ENCODE data around the gene ARID1B. TPM values are rescaled to one million over a fixed set of nuclear protein-coding genes. Genes with fewer than 3 reads are reported as not detected.

ARID1B gene
- total RNA-seq, 2 donors from 2014 or later: 43.9 to 44.6 TPM

DNA sequence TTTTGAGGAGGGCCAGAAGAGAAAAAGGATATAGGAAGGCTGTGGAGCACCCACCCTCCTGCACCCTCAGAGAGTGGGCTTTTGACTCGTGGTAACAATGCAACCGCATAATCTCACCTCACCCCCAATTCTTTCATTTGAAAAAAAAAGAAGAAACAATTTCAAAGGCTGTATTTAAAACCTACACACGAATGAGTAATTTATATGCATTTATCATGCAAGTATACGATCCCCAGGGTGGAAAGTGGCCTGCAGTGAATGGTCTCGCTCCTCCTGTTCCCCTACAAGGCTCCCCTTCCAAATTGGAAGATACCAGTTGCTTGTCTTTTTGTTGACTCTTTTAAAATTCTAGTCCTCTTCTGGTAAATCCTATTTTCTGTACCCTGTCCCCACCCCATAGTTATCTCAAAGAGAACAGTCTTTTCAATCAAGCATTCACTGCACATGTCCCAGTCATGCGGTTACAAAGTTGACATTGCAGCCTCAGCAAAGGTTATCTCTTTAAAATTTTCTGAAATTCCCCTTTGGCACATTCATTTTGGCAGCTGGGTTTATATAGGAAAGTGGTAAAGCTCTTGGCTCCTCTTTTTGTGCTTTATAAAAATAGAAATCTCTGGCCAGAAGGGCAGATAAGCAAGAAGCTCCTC, 110.6 kb downstream of the ARID1B start:
- Histone ChIP-seq H3K4me3 (no peak overlapping the region), H3K36me3 (no peaks in the 10 kb centered on the region), H3K27me3 (no peaks in the 10 kb centered on the region), H3K9me3 (no peaks in the 10 kb centered on the region), H3K27ac (peak overlapping the region; percentile 51 to 61), H3K4me1 (peaks cover 0 to 73% of the 10 kb centered on the region in 2 donors)
- no peak for DNase-seq (ENCODE audit: low spot score)
- TF ChIP-seq, protein P1, sequence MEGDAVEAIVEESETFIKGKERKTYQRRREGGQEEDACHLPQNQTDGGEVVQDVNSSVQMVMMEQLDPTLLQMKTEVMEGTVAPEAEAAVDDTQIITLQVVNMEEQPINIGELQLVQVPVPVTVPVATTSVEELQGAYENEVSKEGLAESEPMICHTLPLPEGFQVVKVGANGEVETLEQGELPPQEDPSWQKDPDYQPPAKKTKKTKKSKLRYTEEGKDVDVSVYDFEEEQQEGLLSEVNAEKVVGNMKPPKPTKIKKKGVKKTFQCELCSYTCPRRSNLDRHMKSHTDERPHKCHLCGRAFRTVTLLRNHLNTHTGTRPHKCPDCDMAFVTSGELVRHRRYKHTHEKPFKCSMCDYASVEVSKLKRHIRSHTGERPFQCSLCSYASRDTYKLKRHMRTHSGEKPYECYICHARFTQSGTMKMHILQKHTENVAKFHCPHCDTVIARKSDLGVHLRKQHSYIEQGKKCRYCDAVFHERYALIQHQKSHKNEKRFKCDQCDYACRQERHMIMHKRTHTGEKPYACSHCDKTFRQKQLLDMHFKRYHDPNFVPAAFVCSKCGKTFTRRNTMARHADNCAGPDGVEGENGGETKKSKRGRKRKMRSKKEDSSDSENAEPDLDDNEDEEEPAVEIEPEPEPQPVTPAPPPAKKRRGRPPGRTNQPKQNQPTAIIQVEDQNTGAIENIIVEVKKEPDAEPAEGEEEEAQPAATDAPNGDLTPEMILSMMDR (IDR thresholded peaks at IDR 0.05): no peak

DNA sequence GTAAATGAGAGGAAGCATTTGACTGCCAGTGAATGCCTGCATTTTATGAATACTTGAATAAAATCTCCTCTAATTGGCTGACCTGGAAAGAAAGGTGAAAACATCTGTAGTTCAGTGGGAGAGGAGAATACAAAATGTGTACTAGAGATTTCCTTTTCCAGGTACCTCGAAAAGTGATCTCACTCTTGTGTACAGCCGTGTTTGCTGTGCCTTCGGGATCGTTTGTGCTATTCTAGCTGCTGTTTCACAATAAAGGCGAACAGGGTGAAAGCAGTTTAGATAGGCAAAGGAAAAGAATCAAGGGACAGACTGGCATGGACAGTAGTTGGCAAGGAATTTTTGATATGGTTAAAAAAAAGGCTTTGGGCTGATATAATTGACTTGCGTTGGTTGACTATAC, 112.3 kb downstream of the ARID1B start:
- H3K4me1 ChIP-seq: peaks cover 0 to 57% of the 10 kb centered on the region in 2 donors

DNA sequence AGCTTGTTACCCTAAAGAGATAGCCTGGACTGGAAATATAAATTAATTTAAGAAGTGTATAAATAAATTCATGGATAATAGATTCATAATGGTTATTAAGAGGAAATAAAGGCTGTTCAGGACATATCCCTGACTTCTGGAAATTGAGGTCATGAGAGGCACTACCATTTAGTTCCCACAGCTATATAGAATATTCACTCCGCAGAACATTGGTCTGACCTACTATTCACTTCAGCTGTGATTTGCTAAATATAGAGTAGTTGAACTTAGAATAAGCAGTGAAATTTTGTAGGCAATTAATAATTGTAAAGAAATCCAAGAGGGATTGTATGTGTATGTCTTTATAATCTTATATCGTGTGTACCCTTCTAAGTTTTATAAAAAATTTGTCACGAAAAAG, 112.8 kb downstream of the ARID1B start:
- Histone ChIP-seq H3K9me3 (no peaks in the 10 kb centered on the region), H3K4me3 (no peak overlapping the region), H3K27ac (peak overlapping the region; percentile 14 to 61), H3K4me1 (peaks cover 0 to 62% of the 10 kb centered on the region in 2 donors), H3K36me3 (no peaks in the 10 kb centered on the region), H3K27me3 (no peaks in the 10 kb centered on the region)
- DNase-seq (ENCODE audit: low spot score): no peak
- TF ChIP-seq, protein P1 (IDR thresholded peaks at IDR 0.05): no peak

More for the DNA sequence above, 112.3 kb downstream of the ARID1B start:
- Histone ChIP-seq H3K4me3 (no peak overlapping the region), H3K9me3 (no peaks in the 10 kb centered on the region), H3K27ac (peak overlapping the region; percentile 14 to 61), H3K36me3 (no peaks in the 10 kb centered on the region), H3K27me3 (no peaks in the 10 kb centered on the region)
- TF ChIP-seq, protein P1 (IDR thresholded peaks at IDR 0.05): no peak
- no peak for DNase-seq (ENCODE audit: low spot score)

GRCh38 chr6:156890627-156891314, 113.6 kb downstream of the ARID1B start:
- Histone ChIP-seq H3K9me3 (no peaks in the 10 kb centered on the region), H3K27ac (no peak overlapping the region), H3K4me3 (no peak overlapping the region), H3K27me3 (no peaks in the 10 kb centered on the region), H3K36me3 (no peaks in the 10 kb centered on the region), H3K4me1 (peaks cover 0 to 60% of the 10 kb centered on the region in 2 donors)
- TF ChIP-seq, protein P1 (IDR thresholded peaks at IDR 0.05): no peak
- DNase-seq (ENCODE audit: low spot score): no peak

GRCh38 chr6:156897907-156898531, 120.8 kb downstream of the ARID1B start:
- H3K9me3 ChIP-seq: no peaks in the 10 kb centered on the region
- H3K4me1 ChIP-seq: peaks cover 0 to 39% of the 10 kb centered on the region in 2 donors
- no peak overlapping the region for H3K27ac ChIP-seq
- no peak overlapping the region for H3K4me3 ChIP-seq
- DNase-seq (ENCODE audit: low spot score): no peak
- no peaks in the 10 kb centered on the region for H3K36me3 ChIP-seq
- no peaks in the 10 kb centered on the region for H3K27me3 ChIP-seq
- TF ChIP-seq, protein P1 (IDR thresholded peaks at IDR 0.05): no peak
